NCI-H1105 (cell line): Measurements from ENCODE around the gene CFAP298.

ENCODE experiments used
- DNase-seq: peaks from one replicate; lab custom pipeline; 2025; lab: John Stamatoyannopoulos, UW

Gene CFAP298

GRCh38 chr21:32599091-32599490 is 13.1 kb downstream of the CFAP298 start:
- no peak for DNase-seq

- DNase-seq, result no peak
Measured at GRCh38 chr21:32597205-32597604, 15.0 kb downstream of the CFAP298 start.

GRCh38 chr21:32595431-32595830 is 16.7 kb downstream of the CFAP298 start:
- DNase-seq, result no peak

GRCh38 chr21:32593690-32594089 is 18.5 kb downstream of the CFAP298 start:
- no peak for DNase-seq

GRCh38 chr21:32592929-32593502 is 19.2 kb downstream of the CFAP298 start:
- DNase-seq, result no peak

GRCh38 chr21:32590130-32590529 is 22.0 kb downstream of the CFAP298 start:
- DNase-seq, result no peak

GRCh38 chr21:32587651-32588050 is 24.5 kb downstream of the CFAP298 start:
- no peak for DNase-seq

GRCh38 chr21:32587120-32587519 is 25.1 kb downstream of the CFAP298 start:
- no peak for DNase-seq

- no peak for DNase-seq
Measured at GRCh38 chr21:32585970-32586369, 26.2 kb downstream of the CFAP298 start.

- no peak for DNase-seq
Measured at GRCh38 chr21:32585042-32585710, 27.0 kb downstream of the CFAP298 start, which contains the start of gene TCP10L. Gene TCP10L (minus strand): TSS chr21:32585523. CDS start chr21:32584304, 1,219 bp downstream.

- no peak for DNase-seq
Measured at GRCh38 chr21:32584472-32584871, 27.7 kb downstream of the CFAP298 start.

- DNase-seq, result no peak
Measured at GRCh38 chr21:32581732-32582131, 30.4 kb downstream of the CFAP298 start.

GRCh38 chr21:32580949-32581348 is 31.2 kb downstream of the CFAP298 start:
- no peak for DNase-seq

GRCh38 chr21:32578107-32578691 is 34.0 kb downstream of the CFAP298 start:
- DNase-seq, result no peak

- no peak for DNase-seq
Measured at GRCh38 chr21:32576011-32576410, 36.2 kb downstream of the CFAP298 start.

GRCh38 chr21:32574946-32575925 is 36.9 kb downstream of the CFAP298 start:
- DNase-seq, result no peak

- peak; percentile 64 for DNase-seq
Measured at GRCh38 chr21:32572574-32573420, 39.4 kb downstream of the CFAP298 start.

GRCh38 chr21:32570456-32570855 is 41.7 kb downstream of the CFAP298 start:
- no peak for DNase-seq

GRCh38 chr21:32569261-32570230 is 42.6 kb downstream of the CFAP298 start:
- DNase-seq, result peak; percentile 87

- DNase-seq, result no peak
Measured at GRCh38 chr21:32567626-32568025, 44.6 kb downstream of the CFAP298 start.
